HepG2 (cell line): ENCODE results near the gene SLC16A4. TPM values are rescaled to one million over a fixed set of nuclear protein-coding genes. Genes with fewer than 3 reads are reported as not detected.

ENCODE experiments used
- ARHGAP35 ChIP-seq: sonication (generic); formaldehyde crosslinking; IDR thresholded peaks from 2 replicates; pipeline ENCODE4 v1.9.0; 2022; ENCODE audit warnings: mild to moderate bottlenecking, inconsistent platforms, moderate library complexity, missing genetic modification reagents, borderline replicate concordance
- ASH2L ChIP-seq: fragments of 300-600, 200-600 bp; sonication (generic); IDR thresholded peaks from 2 replicates; pipeline ENCODE4 v1.7.0; 2017; ENCODE audit warnings: low read depth, mild to moderate bottlenecking, moderate library complexity, mixed read lengths, low read length; ENCODE audit not compliant: insufficient read length
- ELF1 ChIP-seq: sonication (generic); formaldehyde crosslinking; IDR thresholded peaks from 2 replicates; pipeline ENCODE4 v1.4.0; 2020; ENCODE audit warnings: missing genetic modification reagents
- FUBP1 ChIP-seq: sonication (generic); formaldehyde crosslinking; IDR thresholded peaks from 2 replicates; pipeline ENCODE4 v1.5.1; 2020; ENCODE audit warnings: missing genetic modification reagents, mild to moderate bottlenecking, borderline replicate concordance
- GPN1 ChIP-seq: sonication (generic); formaldehyde crosslinking; IDR thresholded peaks from 2 replicates; pipeline ENCODE4 v1.5.1; 2020; ENCODE audit warnings: missing genetic modification reagents, borderline replicate concordance
- HNF4G ChIP-seq, 2 experiments: sonication (generic) in 1 of 2; formaldehyde crosslinking in 1 of 2; IDR thresholded peaks; 2 replicates each; pipeline versions ENCODE4 v1.4.0 to v1.6.1; 2011 to 2020; ENCODE audit warnings: borderline replicate concordance in 2 of 2, low read depth in 2 of 2, mild to moderate bottlenecking in 2 of 2, low read length in 1 of 2, missing genetic modification reagents in 1 of 2, moderate library complexity in 1 of 2
- HOXA3 ChIP-seq: sonication (generic); formaldehyde crosslinking; IDR thresholded peaks from 2 replicates; pipeline ENCODE4 v1.5.0; 2020; ENCODE audit warnings: missing genetic modification reagents
- PRDM10 ChIP-seq: sonication (generic); formaldehyde crosslinking; IDR thresholded peaks from 2 replicates; pipeline ENCODE4 v1.4.0; 2020; ENCODE audit warnings: low read depth, missing genetic modification reagents
- TBX2 ChIP-seq: sonication (generic); formaldehyde crosslinking; IDR thresholded peaks from 2 replicates; pipeline ENCODE4 v1.5.0; 2020; ENCODE audit warnings: missing genetic modification reagents, mild to moderate bottlenecking, borderline replicate concordance
- ZBTB2 ChIP-seq: sonication (generic); formaldehyde crosslinking; IDR thresholded peaks from 2 replicates; pipeline ENCODE4 v1.8.0; 2022; ENCODE audit warnings: low read depth, missing genetic modification reagents
- ZBTB38 ChIP-seq: sonication (generic); formaldehyde crosslinking; IDR thresholded peaks from 2 replicates; pipeline ENCODE4 v1.5.1; 2020; ENCODE audit warnings: mild to moderate bottlenecking, missing genetic modification reagents
- ZFY ChIP-seq: sonication (generic); formaldehyde crosslinking; IDR thresholded peaks from 2 replicates; pipeline ENCODE4 v1.4.0; 2020; ENCODE audit warnings: missing genetic modification reagents
- ZNF136 ChIP-seq: sonication (generic); formaldehyde crosslinking; IDR thresholded peaks from 2 replicates; pipeline ENCODE4 v1.8.1; 2022; ENCODE audit warnings: low read depth, mild to moderate bottlenecking, moderate library complexity, missing genetic modification reagents
- ZNF34 ChIP-seq: sonication (generic); formaldehyde crosslinking; IDR thresholded peaks from 2 replicates; pipeline ENCODE4 v1.4.0; 2020; ENCODE audit warnings: mild to moderate bottlenecking, missing genetic modification reagents, borderline replicate concordance
- ZNF367 ChIP-seq: sonication (generic); formaldehyde crosslinking; IDR thresholded peaks from 2 replicates; pipeline ENCODE4 v1.4.0; 2020; ENCODE audit warnings: missing genetic modification reagents, borderline replicate concordance
- ZNF383 ChIP-seq: sonication (generic); formaldehyde crosslinking; IDR thresholded peaks from 2 replicates; pipeline ENCODE4 v1.4.0; 2020; ENCODE audit warnings: missing genetic modification reagents, mild to moderate bottlenecking, borderline replicate concordance
- ZNF747 ChIP-seq: sonication (generic); formaldehyde crosslinking; IDR thresholded peaks from 2 replicates; pipeline ENCODE4 v1.8.1; 2023; ENCODE audit warnings: missing genetic modification reagents, mild to moderate bottlenecking, borderline replicate concordance
- polyA plus RNA-seq, 8 experiments: library from polyadenylated mRNA; depleted of rRNA in 3 of 8; stranded (reverse) in 7 of 8; unstranded in 1 of 8; fragments of >200 nt; fragmentation: Illumina TruSeq in 4 of 8; extraction: Trizol in 4 of 8; gene quantifications; 2 replicates each; pipeline versions ENCODE4 v1.2.1 to v1.2.3, GENCODE V29; 2011 to 2016; ENCODE audit warnings: low read depth in 4 of 8, missing spikeins in 1 of 8, mixed read lengths in 1 of 8; ENCODE audit not compliant: insufficient read depth in 1 of 8
- total RNA-seq, 5 experiments: library from RNA; depleted of rRNA; stranded (reverse); fragments of >200 nt; fragmentation: Illumina TruSeq; extraction: Trizol; gene quantifications; 2 replicates each; pipeline ENCODE4 v1.2.3, GENCODE V29; 2016; ENCODE audit warnings: low read depth in 1 of 5
- TF ChIP-seq, protein P1 (sequence below): IDR thresholded peaks from 2 replicates; pipeline ENCODE4 v1.6.1; 2016; ENCODE audit warnings: low read depth, control low read depth

Gene SLC16A4
- total and polyA plus RNA-seq, 2 of the 13 experiments (the other 11 are each of a cell fraction or from before 2014, with no cell fraction given): 1.1 to 1.5 TPM

DNA sequence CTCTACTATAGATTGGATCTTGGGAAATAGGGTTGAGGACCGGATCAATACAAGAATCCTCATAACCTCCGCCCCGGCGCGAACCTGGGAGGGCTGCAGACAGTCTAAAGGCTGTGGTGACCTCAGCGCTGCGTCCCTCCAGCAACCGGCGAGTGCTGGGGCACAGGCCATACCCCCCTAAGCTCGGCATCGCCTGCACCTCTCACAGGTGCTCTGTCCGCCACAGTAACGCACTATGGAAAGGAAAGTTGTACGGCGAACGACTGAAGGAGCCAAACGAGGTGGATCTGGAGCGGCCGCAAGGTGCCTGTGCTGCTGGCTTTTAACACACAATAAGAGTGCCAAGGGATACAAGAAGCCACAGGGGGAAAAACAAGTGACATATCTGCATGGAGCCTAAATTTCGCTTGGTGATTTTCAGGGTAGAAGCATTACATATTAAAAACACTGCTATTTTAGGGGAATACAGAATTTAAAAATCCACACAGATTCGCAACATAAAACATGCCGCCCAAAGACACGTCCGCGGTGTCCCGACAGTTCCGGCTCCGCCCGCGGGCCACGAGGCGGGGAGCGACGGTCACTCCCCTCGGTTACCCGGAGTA, 53.0 kb downstream of the SLC16A4 start (continued):
- TF ChIP-seq ZBTB2: 0 out of 2 replicates have a peak, but pooled peaks have one; percentile 78
- TF ChIP-seq HOXA3 (CRISPR knock-in tag): no peak
- TF ChIP-seq, protein P1, sequence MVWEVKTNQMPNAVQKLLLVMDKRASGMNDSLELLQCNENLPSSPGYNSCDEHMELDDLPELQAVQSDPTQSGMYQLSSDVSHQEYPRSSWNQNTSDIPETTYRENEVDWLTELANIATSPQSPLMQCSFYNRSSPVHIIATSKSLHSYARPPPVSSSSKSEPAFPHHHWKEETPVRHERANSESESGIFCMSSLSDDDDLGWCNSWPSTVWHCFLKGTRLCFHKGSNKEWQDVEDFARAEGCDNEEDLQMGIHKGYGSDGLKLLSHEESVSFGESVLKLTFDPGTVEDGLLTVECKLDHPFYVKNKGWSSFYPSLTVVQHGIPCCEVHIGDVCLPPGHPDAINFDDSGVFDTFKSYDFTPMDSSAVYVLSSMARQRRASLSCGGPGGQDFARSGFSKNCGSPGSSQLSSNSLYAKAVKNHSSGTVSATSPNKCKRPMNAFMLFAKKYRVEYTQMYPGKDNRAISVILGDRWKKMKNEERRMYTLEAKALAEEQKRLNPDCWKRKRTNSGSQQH (CRISPR knock-in tag): no peak
- TF ChIP-seq PRDM10 (CRISPR knock-in tag): peak; percentile 19; the same call in 1 of the 2 replicates
- peak; percentile 84; the same call in 1 of the 2 replicates for TF ChIP-seq FUBP1 (CRISPR knock-in tag)
- TF ChIP-seq ARHGAP35: no peak; the same call in 1 of the 2 replicates
- TF ChIP-seq TBX2: no peak
- TF ChIP-seq HNF4G (IDR thresholded peaks at IDR 0.05; ENCODE audit: borderline replicate concordance, low read depth, low read length): no peak
- peak; percentile 54; the same call in 1 of the 2 replicates for TF ChIP-seq HNF4G (CRISPR knock-in tag; IDR thresholded peaks at IDR 0.05; ENCODE audit: borderline replicate concordance, low read depth)
- TF ChIP-seq ZNF367 (CRISPR knock-in tag): 0 out of 2 replicates have a peak, but pooled peaks have one; percentile 38
- TF ChIP-seq GPN1 (CRISPR knock-in tag): no peak
- peak; percentile 33 for TF ChIP-seq ASH2L
- TF ChIP-seq ZNF383: 0 out of 2 replicates have a peak, but pooled peaks have one; percentile 61
- peak; percentile 43; the same call in 1 of the 2 replicates for TF ChIP-seq ZFY (CRISPR knock-in tag)
- TF ChIP-seq ZNF136: 0 out of 2 replicates have a peak, but pooled peaks have one; percentile 80
- TF ChIP-seq ZBTB38: peak; percentile 10; the same call in 1 of the 2 replicates
- 0 out of 2 replicates have a peak, but pooled peaks have one; percentile 60 for TF ChIP-seq ZNF34 (CRISPR knock-in tag)
- 0 out of 2 replicates have a peak, but pooled peaks have one; percentile 85 for TF ChIP-seq ZNF747 (CRISPR knock-in tag)
- no peak for TF ChIP-seq ELF1
